H1 (cell line): Measurements from ENCODE around the gene NOG. TPM values are rescaled to one million over a fixed set of nuclear protein-coding genes. Genes with fewer than 3 reads are reported as not detected.
A peak's percentile ranks its signal among the peaks of the same experiment; 100 is the strongest.

Source experiments
- CTCF ChIA-PET: fragments of 300-600 bp; sonication (Branson Sonifier 250); formaldehyde crosslinking; loops from one replicate; lab custom pipeline; 2021; ENCODE audit not compliant: partially characterized antibody; lab: Charles Lee
- POLR2A ChIA-PET: fragments of 300-600 bp; sonication (Branson Sonifier 250); formaldehyde crosslinking; loops from one replicate; lab custom pipeline; 2021; ENCODE audit warnings: inconsistent platforms; ENCODE audit not compliant: partially characterized antibody; lab: Charles Lee
- DNase-seq, 2 experiments: peaks; one replicate each; pipeline versions ENCODE4 v3.0.0 to v3.0.0-alpha.2; 2010 to 2022; ENCODE audit warnings: low spot score in 2 of 2, low read depth in 1 of 2, mixed read lengths in 1 of 2
- FAIRE-seq: peaks from 2 replicates; lab custom pipeline; 2011; peaks lifted over from hg19 to GRCh38; lab: Jason Lieb, UNC
- H2AFZ ChIP-seq: 2 replicates; pipeline ENCODE4 v1.8.1; 2012; ENCODE audit warnings: low read length, inconsistent platforms
- H2AK5ac ChIP-seq: 2 replicates; pipeline ENCODE4 v1.6.1; 2013; ENCODE audit warnings: low read depth, low read length
- H2BK120ac ChIP-seq: replicated peaks from 2 replicates; pipeline ENCODE3; 2013; ENCODE audit warnings: low read depth, low read length, inconsistent platforms
- H2BK12ac ChIP-seq: 2 replicates; pipeline ENCODE4 v1.6.1; 2013; ENCODE audit warnings: low read depth, low read length
- H2BK15ac ChIP-seq: 2 replicates; pipeline ENCODE4 v1.6.1; 2013; ENCODE audit warnings: low read length
- H2BK20ac ChIP-seq: 2 replicates; pipeline ENCODE4 v1.6.1; 2013; ENCODE audit warnings: low read length
- H2BK5ac ChIP-seq: 2 replicates; pipeline ENCODE4 v1.6.1; 2013; ENCODE audit warnings: low read depth, low read length
- H3K14ac ChIP-seq: 2 replicates; pipeline ENCODE4 v1.6.1; 2013; ENCODE audit warnings: inconsistent platforms; ENCODE audit not compliant: insufficient read length
- H3K18ac ChIP-seq: 2 replicates; pipeline ENCODE4 v1.6.1; 2013; ENCODE audit warnings: low read length; ENCODE audit errors: extremely low read depth
- H3K23ac ChIP-seq: 2 replicates; pipeline ENCODE4 v1.6.1; 2013; ENCODE audit warnings: inconsistent platforms; ENCODE audit not compliant: insufficient read length
- H3K23me2 ChIP-seq: 2 replicates; pipeline ENCODE4 v1.6.1; 2013; ENCODE audit warnings: low read depth, low read length
- H3K27ac ChIP-seq: 2 replicates; pipeline ENCODE4 v1.6.1; 2011; ENCODE audit warnings: low read depth, low read length, inconsistent platforms
- H3K27me3 ChIP-seq, 4 experiments: replicated peaks in 1 of 4; 1 replicate in 1 of 4; 2 replicates in 3 of 4; pipeline versions ENCODE4 v1.6.1 to v1.8.1; 2011 to 2013; ENCODE audit warnings: low read length in 3 of 4, mild to moderate bottlenecking in 3 of 4, inconsistent platforms in 2 of 4, mixed read lengths in 2 of 4, moderate library complexity in 1 of 4; ENCODE audit not compliant: control insufficient read depth in 3 of 4, insufficient read depth in 3 of 4; ENCODE audit errors: extremely low read depth in 1 of 4
- H3K36me3 ChIP-seq, 4 experiments: 2 replicates each; pipeline versions ENCODE4 v1.6.1 to v1.8.1; 2011 to 2013; ENCODE audit warnings: mild to moderate bottlenecking in 4 of 4, low read length in 3 of 4, moderate library complexity in 2 of 4, control low read depth in 1 of 4, inconsistent platforms in 1 of 4; ENCODE audit not compliant: insufficient read depth in 4 of 4, control insufficient read depth in 2 of 4
- H3K4ac ChIP-seq: replicated peaks from 2 replicates; pipeline ENCODE3; 2013; ENCODE audit warnings: low read length, low read depth, mixed read lengths, inconsistent platforms; ENCODE audit not compliant: insufficient read length
- H3K4me1 ChIP-seq, 4 experiments: replicated peaks in 1 of 4; 1 replicate in 1 of 4; 2 replicates in 3 of 4; pipeline versions ENCODE4 v1.6.1 to v1.8.1; 2011 to 2013; ENCODE audit warnings: low read length in 3 of 4, inconsistent platforms in 2 of 4, mixed read lengths in 1 of 4; ENCODE audit not compliant: insufficient read depth in 4 of 4, control insufficient read depth in 3 of 4
- H3K4me2 ChIP-seq, 2 experiments: 2 replicates each; pipeline versions ENCODE4 v1.6.1 to v1.8.1; 2011 to 2013; ENCODE audit warnings: low read depth in 2 of 2, low read length in 2 of 2, control low read depth in 1 of 2, inconsistent platforms in 1 of 2, mild to moderate bottlenecking in 1 of 2; ENCODE audit not compliant: insufficient read depth in 1 of 2
- H3K4me3 ChIP-seq, 4 experiments: fragments of 200-600, 300-600 bp in 1 of 4; sonication (generic), shearing (Covaris generic), sonication (Bioruptor Twin) in 1 of 4; 2 replicates each; pipeline versions ENCODE4 v1.5.1 to v1.8.1; 2011 to 2016; ENCODE audit warnings: low read length in 4 of 4, low read depth in 3 of 4, control low read depth in 2 of 4, inconsistent platforms in 2 of 4, mild to moderate bottlenecking in 2 of 4, mixed read lengths in 1 of 4, moderate library complexity in 1 of 4; ENCODE audit not compliant: insufficient read depth in 2 of 4; ENCODE audit errors: extremely low read depth in 1 of 4
- H3K56ac ChIP-seq: replicated peaks from 2 replicates; pipeline ENCODE3; 2013; ENCODE audit warnings: low read depth, mild to moderate bottlenecking, mixed read lengths, low read length, inconsistent platforms; ENCODE audit not compliant: insufficient read length
- H3K79me1 ChIP-seq: 2 replicates; pipeline ENCODE4 v1.6.1; 2013; ENCODE audit warnings: low read depth, low read length, control low read depth
- H3K79me2 ChIP-seq, 2 experiments: 2 replicates each; pipeline versions ENCODE4 v1.6.1 to v1.8.1; 2012 to 2013; ENCODE audit warnings: low read length in 2 of 2, mild to moderate bottlenecking in 2 of 2, inconsistent platforms in 1 of 2; ENCODE audit not compliant: insufficient read depth in 2 of 2, control insufficient read depth in 1 of 2
- H3K9ac ChIP-seq, 4 experiments: replicated peaks in 1 of 4; 1 replicate in 1 of 4; 2 replicates in 3 of 4; pipeline versions ENCODE4 v1.6.1 to v1.8.1; 2011 to 2013; ENCODE audit warnings: low read depth in 3 of 4, low read length in 3 of 4, control low read depth in 2 of 4, mild to moderate bottlenecking in 2 of 4, moderate library complexity in 2 of 4, inconsistent platforms in 1 of 4; ENCODE audit errors: extremely low read depth in 1 of 4
- H3K9me3 ChIP-seq, 2 experiments: 2 replicates each; pipeline versions ENCODE4 v1.6.1 to v1.8.1; 2012 to 2013; ENCODE audit warnings: mild to moderate bottlenecking in 2 of 2, moderate library complexity in 2 of 2, control low read depth in 1 of 2, inconsistent platforms in 1 of 2, low read depth in 1 of 2, low read length in 1 of 2, mixed read lengths in 1 of 2; ENCODE audit not compliant: insufficient read depth in 2 of 2
- H4K20me1 ChIP-seq, 2 experiments: replicated peaks in 1 of 2; 2 replicates each; pipeline versions ENCODE3 to v1.8.1; 2011 to 2013; ENCODE audit warnings: inconsistent platforms in 2 of 2, low read length in 2 of 2, mild to moderate bottlenecking in 1 of 2; ENCODE audit not compliant: insufficient read depth in 2 of 2, control insufficient read depth in 1 of 2
- H4K5ac ChIP-seq: 2 replicates; pipeline ENCODE4 v1.6.1; 2013; ENCODE audit warnings: low read length, low read depth, mixed read lengths, inconsistent platforms; ENCODE audit not compliant: insufficient read length
- H4K8ac ChIP-seq: 2 replicates; pipeline ENCODE4 v1.8.0; 2013; ENCODE audit warnings: mild to moderate bottlenecking, moderate library complexity, low read length, inconsistent platforms; ENCODE audit not compliant: insufficient read depth; ENCODE audit errors: extremely low read depth
- H4K91ac ChIP-seq: replicated peaks from 2 replicates; pipeline ENCODE3; 2013; ENCODE audit warnings: low read length, mixed read lengths, inconsistent platforms; ENCODE audit not compliant: insufficient read length
- BRCA1 ChIP-seq: IDR thresholded peaks from 2 replicates; pipeline ENCODE4 v1.6.1; 2012; ENCODE audit warnings: low read depth, low read length, improper control_type of control experiment
- CEBPB ChIP-seq: IDR thresholded peaks from 2 replicates; pipeline ENCODE4 v1.6.1; 2012; ENCODE audit warnings: low read depth, low read length
- GABPA ChIP-seq: IDR thresholded peaks from 2 replicates; pipeline ENCODE4 v1.6.1; 2011; ENCODE audit warnings: mild to moderate bottlenecking, low read length, moderate library complexity, borderline replicate concordance; ENCODE audit not compliant: insufficient read depth
- HDAC6 ChIP-seq: IDR thresholded peaks from one replicate; pipeline ENCODE4 v1.7.1; 2012; ENCODE audit warnings: low read depth, mild to moderate bottlenecking, inconsistent platforms, low read length, moderate library complexity
- MAX ChIP-seq: IDR thresholded peaks from 2 replicates; pipeline ENCODE4 v1.6.1; 2012; ENCODE audit warnings: inconsistent platforms
- NANOG ChIP-seq: IDR thresholded peaks from 2 replicates; pipeline ENCODE4 v1.6.1; 2011; ENCODE audit warnings: low read length, low read depth, mild to moderate bottlenecking, inconsistent platforms; ENCODE audit not compliant: insufficient read depth, poor library complexity, severe bottlenecking
- POU5F1 ChIP-seq: IDR thresholded peaks from 2 replicates; pipeline ENCODE4 v1.6.1; 2011; ENCODE audit warnings: low read depth, mild to moderate bottlenecking, low read length, moderate library complexity
- RNF2 ChIP-seq: fragments of 200-900, 300-1000 bp; sonication (generic); IDR thresholded peaks from 2 replicates; pipeline ENCODE4 v1.7.1; 2016; ENCODE audit warnings: borderline replicate concordance, low read depth, mild to moderate bottlenecking, antibody characterized with exemption, low read length; ENCODE audit not compliant: poor library complexity, severe bottlenecking; ENCODE audit errors: missing control alignments
- SAP30 ChIP-seq: fragments of 300-600 bp; sonication (generic); IDR thresholded peaks from 2 replicates; pipeline ENCODE4 v1.7.1; 2012; ENCODE audit warnings: low read length, moderate library complexity, mild to moderate bottlenecking, inconsistent platforms; ENCODE audit not compliant: insufficient read depth, insufficient replicate concordance
- SIX5 ChIP-seq: IDR thresholded peaks from 2 replicates; pipeline ENCODE4 v1.6.1; 2011; ENCODE audit warnings: mild to moderate bottlenecking, low read depth, low read length
- SRF ChIP-seq: IDR thresholded peaks from 2 replicates; pipeline ENCODE4 v1.6.1; 2011; ENCODE audit warnings: mild to moderate bottlenecking, low read depth, low read length, moderate library complexity
- TCF12 ChIP-seq: IDR thresholded peaks from 2 replicates; pipeline ENCODE4 v1.6.1; 2011; ENCODE audit warnings: low read depth, mild to moderate bottlenecking, low read length
- TEAD4 ChIP-seq: IDR thresholded peaks from 2 replicates; pipeline ENCODE4 v1.6.1; 2012; ENCODE audit warnings: low read depth, low read length, inconsistent platforms, mixed read lengths
- WGBS, 2 experiments: shearing (Covaris generic) in 1 of 2; methylation state at CpG; one replicate each; pipeline versions ENCODE4 v1.1.6 to v1.1.7; 2013 to 2015; ENCODE audit warnings: low lambda C conversion rate in 2 of 2, mixed read lengths in 2 of 2, inconsistent platforms in 1 of 2, low coverage in 1 of 2, missing lambda C conversion rate in 1 of 2; ENCODE audit not compliant: insufficient replicate concordance in 2 of 2, insufficient coverage in 1 of 2, insufficient read length in 1 of 2; ENCODE audit errors: extremely low coverage in 1 of 2, missing lambda C conversion rate in 1 of 2; 5-methylcytosine and 5-hydroxymethylcytosine counted together
- polyA plus RNA-seq, 7 experiments: library from polyadenylated mRNA; depleted of rRNA in 3 of 7; stranded (reverse) in 5 of 7; unstranded in 2 of 7; fragments of >200 nt in 5 of 7; fragments of 200-250 nt in 2 of 7; gene quantifications; 1 replicate in 5 of 7; 2 replicates in 1 of 7; 4 replicates in 1 of 7; pipeline versions ENCODE4 v1.2.1 to v1.2.3, GENCODE V29; 2011 to 2013; ENCODE audit warnings: missing spikeins in 2 of 7, mixed read lengths in 2 of 7
- total RNA-seq: library from RNA; stranded (reverse); fragmentation: NEBNext Ultra II Directional; extraction: Animal tissue kit (Norgen Biotek cat#: 25700); gene quantifications from 2 replicates; pipeline ENCODE4 v1.2.1, GENCODE V29; 2021

The NOG gene
- total and polyA plus RNA-seq, 2 of the 8 experiments (the other 6 are each of a cell fraction or from before 2014, with no cell fraction given) = 0.35 TPM

- no peak for FAIRE-seq
- H3K27me3 ChIP-seq = peaks cover 12 to 64% (median 50%) of the 10 kb centered on the region in 4 experiments
These were observed 1.6 kb downstream of the NOG start for GRCh38 chr17:56595108-56595418.

More at GRCh38 chr17:56595108-56595418, 1.6 kb downstream of the NOG start:
- no peak overlapping the region for H3K23ac ChIP-seq
- 16% methylated on average over 7 of the region's 7 CpGs; no CpG with 5 or more reads in 1 of the 2 experiments for WGBS, 2 experiments
- no peak overlapping the region for H2BK5ac ChIP-seq
- no peaks in the 10 kb centered on the region for H3K79me1 ChIP-seq
- no peak overlapping the region for H2BK15ac ChIP-seq
- no peak overlapping the region for H3K56ac ChIP-seq
- H2AFZ ChIP-seq = no peak overlapping the region
- no peaks in the 10 kb centered on the region for H4K20me1 ChIP-seq
- no peak for DNase-seq
- peaks cover 30% of the 10 kb centered on the region for H3K23me2 ChIP-seq
- H3K36me3 ChIP-seq = no peaks in the 10 kb centered on the region
- CTCF ChIA-PET = interaction anchor here (0.5 to 1.5 kb wide), 9 partner anchors 12 to 203 kb away, joined by 3 to 4 read pairs (median 4); no protein-coding TSS in a partner anchor
- POLR2A ChIA-PET = interaction anchor here (0.6 to 0.7 kb wide), 2 partner anchors 53 to 106 kb away, joined by 3 read pairs; no protein-coding TSS in a partner anchor
- peak overlapping the region in 1 of 4 experiments; percentile 75; a peak in 2 of 8 replicates for H3K4me3 ChIP-seq
- H3K79me2 ChIP-seq = no peaks in the 10 kb centered on the region
- no peak overlapping the region for H4K91ac ChIP-seq
- H3K18ac ChIP-seq = no peak overlapping the region
- no peak overlapping the region for H2AK5ac ChIP-seq
- no peak for TF ChIP-seq POU5F1
- no peak for TF ChIP-seq TCF12
- no peak for TF ChIP-seq SAP30
- TF ChIP-seq TEAD4 = no peak
- TF ChIP-seq SRF = no peak
- no peak for TF ChIP-seq HDAC6
- TF ChIP-seq CEBPB = no peak
- TF ChIP-seq BRCA1 = no peak
- TF ChIP-seq NANOG = no peak
- no peak for TF ChIP-seq MAX
- no peak for TF ChIP-seq SIX5
- no peak for TF ChIP-seq GABPA
- TF ChIP-seq RNF2 = no peak
- no peak overlapping the region for H3K9ac ChIP-seq
- no peaks in the 10 kb centered on the region for H3K9me3 ChIP-seq
- H3K27ac ChIP-seq = no peak overlapping the region
- no peak overlapping the region for H4K5ac ChIP-seq
- H3K4me1 ChIP-seq = peaks cover 0 to 11% (median 4%) of the 10 kb centered on the region in 4 experiments; a peak in 5 of 7 replicates
- no peak overlapping the region for H2BK120ac ChIP-seq
- no peak overlapping the region for H3K14ac ChIP-seq
- no peak overlapping the region for H4K8ac ChIP-seq
- H2BK20ac ChIP-seq = no peak overlapping the region
- no peak overlapping the region for H2BK12ac ChIP-seq
- no peak overlapping the region for H3K4ac ChIP-seq
- peak overlapping the region; percentile 62 to 99; a peak in 3 of 4 replicates for H3K4me2 ChIP-seq
